Measurements from ENCODE around the gene PLEKHG4B. TPM values are rescaled to one million over a fixed set of nuclear protein-coding genes. Genes with fewer than 3 reads are reported as not detected.

The PLEKHG4B gene
- total and polyA plus RNA-seq, 7 donors = 0.01 TPM; not detected in 6

GRCh38 chr5:83029-83428 is 8.9 kb upstream of the PLEKHG4B start:
- ATAC-seq (no peak), DNase-seq (no peak)
- no peaks in the 10 kb centered on the region for H3K36me3 ChIP-seq (ENCODE audit: insufficient read depth in 1 of 2, low read depth in 1 of 2)
- WGBS, 3 donors = 56 to 79% (median 63%) methylated on average over 3 to 13 of the region's 13 CpGs
- H3K4me1 ChIP-seq = no peaks in the 10 kb centered on the region
- H3K27ac ChIP-seq = no peak overlapping the region
- no peak for TF ChIP-seq CTCF (IDR thresholded peaks at IDR 0.05)
- intact Hi-C loops (cut with DNase I) = no loop called here
- H3K9me3 ChIP-seq = no peaks in the 10 kb centered on the region
- H3K27me3 ChIP-seq (ENCODE audit: insufficient read depth in 3 of 3, low read length in 2 of 3) = peaks cover 0 to 26% (median 2%) of the 10 kb centered on the region in 3 donors
- no peak overlapping the region for H3K4me3 ChIP-seq

- no peak overlapping the region for H3K27ac ChIP-seq
- DNase-seq (no peak), ATAC-seq (no peak)
- H3K4me1 ChIP-seq = no peaks in the 10 kb centered on the region
- H3K27me3 ChIP-seq (ENCODE audit: insufficient read depth in 3 of 3, low read length in 2 of 3) = peaks cover 0 to 44% (median 8%) of the 10 kb centered on the region in 3 donors
- WGBS, 3 donors = 78 to 85% (median 83%) methylated on average over 15 to 22 of the region's 22 CpGs
- intact Hi-C loops (cut with DNase I) = no loop called here
- no peak overlapping the region for H3K4me3 ChIP-seq
- no peaks in the 10 kb centered on the region for H3K36me3 ChIP-seq (ENCODE audit: insufficient read depth in 1 of 2, low read depth in 1 of 2)
- no peaks in the 10 kb centered on the region for H3K9me3 ChIP-seq
- TF ChIP-seq CTCF (IDR thresholded peaks at IDR 0.05) = no peak
Observed at GRCh38 chr5:85334-85995, 6.5 kb upstream of the PLEKHG4B start.

GRCh38 chr5:89337-90286 is 2.4 kb upstream of the PLEKHG4B start:
- Histone ChIP-seq H3K36me3 (ENCODE audit: insufficient read depth in 1 of 2, low read depth in 1 of 2) (no peaks in the 10 kb centered on the region), H3K9me3 (no peaks in the 10 kb centered on the region), H3K27ac (no peak overlapping the region), H3K27me3 (ENCODE audit: insufficient read depth in 3 of 3, low read length in 2 of 3) (peaks cover 0 to 59% (median 30%) of the 10 kb centered on the region in 3 donors), H3K4me3 (no peak overlapping the region), H3K4me1 (no peaks in the 10 kb centered on the region)
- 65 to 67% (median 66%) methylated on average over 16 of the region's 17 CpGs for WGBS, 3 donors
- TF ChIP-seq CTCF (IDR thresholded peaks at IDR 0.05) = no peak
- DNase-seq = no peak
- intact Hi-C loops (cut with DNase I) = no loop called here
- ATAC-seq = no peak

- Histone ChIP-seq H3K4me3 (no peak overlapping the region), H3K9me3 (no peaks in the 10 kb centered on the region), H3K36me3 (ENCODE audit: insufficient read depth in 1 of 2, low read depth in 1 of 2) (no peaks in the 10 kb centered on the region), H3K4me1 (no peaks in the 10 kb centered on the region), H3K27ac (no peak overlapping the region), H3K27me3 (ENCODE audit: insufficient read depth in 3 of 3, low read length in 2 of 3) (peaks cover 0 to 66% (median 33%) of the 10 kb centered on the region in 3 donors)
- no peak for ATAC-seq
- 37 to 44% (median 39%) methylated on average over 18 of the region's 18 CpGs for WGBS, 3 donors
- intact Hi-C loops (cut with DNase I) = no loop called here
- DNase-seq = no peak
- TF ChIP-seq CTCF (IDR thresholded peaks at IDR 0.05) = no peak
Observed at GRCh38 chr5:90590-91547, 1.1 kb upstream of the PLEKHG4B start.
